K562 (cell line): Measurements from ENCODE around the gene CABYR. TPM values are rescaled to one million over a fixed set of nuclear protein-coding genes. Genes with fewer than 3 reads are reported as not detected.

ENCODE experiments used
- ATAC-seq: fragments of 200-7000 bp; cut with Tn5 transposase; 3 replicates; pipeline ENCODE4 v1.9.1; 2020; ENCODE audit warnings: moderate library complexity
- BruUV-seq: library from RNA; stranded (reverse); fragments of 400-500 nt; replicated peaks from 2 replicates; lab custom pipeline; 2021; lab: Mats Ljungman, UMichigan
- CTCF ChIA-PET: fragments of 300-600 bp; formaldehyde crosslinking; extraction: SDS; loops from one replicate; lab custom pipeline; 2021; ENCODE audit warnings: low intra/inter-chr PET ratio; lab: Yijun Ruan, JAX
- POLR2A ChIA-PET: fragments of 300-600, 350-650 bp; sonication (Branson Sonifier 250); formaldehyde crosslinking; extraction: SDS; loops from one replicate; lab custom pipeline; 2021; ENCODE audit warnings: antibody characterized with exemption, inconsistent platforms; lab: Yijun Ruan, JAX
- DNase-seq, 4 experiments: peaks; one replicate each; pipeline versions ENCODE4 v3.0.0 to v3.0.0-alpha.2; 2011 to 2018; ENCODE audit warnings: low spot score in 3 of 4, mixed read lengths in 3 of 4; ENCODE audit errors: extremely low read depth in 1 of 4
- FAIRE-seq: peaks from 2 replicates; lab custom pipeline; 2011; peaks lifted over from hg19 to GRCh38; lab: Jason Lieb, UNC
- H2AFZ ChIP-seq: 2 replicates; pipeline ENCODE4 v1.6.0; 2011; ENCODE audit warnings: low read depth, low read length, control low read depth, inconsistent platforms
- H3K27ac ChIP-seq: fragments of 200-600 bp; 3 replicates; pipeline ENCODE4 v1.8.0; 2011; ENCODE audit warnings: low read depth, mild to moderate bottlenecking, control low read depth, inconsistent platforms, low read length, moderate library complexity, mixed read lengths; ENCODE audit errors: extremely low read depth
- H3K27me3 ChIP-seq, 2 experiments: fragments of 300-600 bp in 1 of 2; 2 replicates in 1 of 2; 3 replicates in 1 of 2; pipeline versions ENCODE4 v1.6.0 to v1.8.0; 2011; ENCODE audit warnings: inconsistent platforms in 2 of 2, low read length in 2 of 2, mild to moderate bottlenecking in 1 of 2, mixed read lengths in 1 of 2, moderate library complexity in 1 of 2; ENCODE audit not compliant: control insufficient read depth in 2 of 2, insufficient read depth in 2 of 2
- H3K36me3 ChIP-seq: fragments of 300-600 bp; 3 replicates; pipeline ENCODE4 v1.8.0; 2011; ENCODE audit warnings: mild to moderate bottlenecking, low read length, inconsistent platforms; ENCODE audit not compliant: control insufficient read depth, insufficient read depth
- H3K4me1 ChIP-seq, 2 experiments: fragments of 200-600 bp in 1 of 2; replicated peaks in 1 of 2; 2 replicates in 1 of 2; 3 replicates in 1 of 2; pipeline versions ENCODE4 v1.5.1 to v1.8.0; 2011; ENCODE audit warnings: inconsistent platforms in 2 of 2, low read length in 2 of 2, mild to moderate bottlenecking in 1 of 2, mixed read lengths in 1 of 2, moderate library complexity in 1 of 2; ENCODE audit not compliant: control insufficient read depth in 2 of 2, insufficient read depth in 2 of 2
- H3K4me2 ChIP-seq: 2 replicates; pipeline ENCODE4 v1.6.1; 2011; ENCODE audit warnings: low read length, control low read depth, inconsistent platforms, mixed read lengths; ENCODE audit not compliant: insufficient read depth
- H3K4me3 ChIP-seq: fragments of 200-600 bp; sonication (generic), shearing (Covaris generic); 2 replicates; pipeline ENCODE4 v1.5.1; 2016; ENCODE audit warnings: control low read depth, inconsistent platforms
- H3K79me2 ChIP-seq: fragments of 200-600 bp; 3 replicates; pipeline ENCODE4 v1.8.0; 2011; ENCODE audit warnings: low read length, inconsistent platforms; ENCODE audit not compliant: control insufficient read depth, insufficient read depth
- H3K9ac ChIP-seq, 2 experiments: 2 replicates each; pipeline versions ENCODE4 v1.6.0 to v1.6.1; 2011; ENCODE audit warnings: low read depth in 2 of 2, low read length in 2 of 2, control low read depth in 1 of 2, inconsistent platforms in 1 of 2, mild to moderate bottlenecking in 1 of 2, mixed read lengths in 1 of 2; ENCODE audit not compliant: insufficient read depth in 1 of 2
- H3K9me1 ChIP-seq: one replicate; pipeline ENCODE4 v1.6.0; 2011; ENCODE audit warnings: inconsistent platforms, mild to moderate bottlenecking, low read length, moderate library complexity; ENCODE audit not compliant: control insufficient read depth, insufficient read depth
- H3K9me3 ChIP-seq: replicated peaks from 2 replicates; pipeline ENCODE4 v1.5.1; 2011; ENCODE audit warnings: low read depth, low read length, inconsistent platforms; ENCODE audit not compliant: control insufficient read depth, insufficient read depth
- H4K20me1 ChIP-seq: replicated peaks from 2 replicates; pipeline ENCODE4 v1.6.1; 2011; ENCODE audit warnings: low read length, inconsistent platforms, mixed read lengths; ENCODE audit not compliant: control insufficient read depth, insufficient read depth
- ESRRB ChIP-seq: fragments of 250-450 bp; sonication (Bioruptor Pico); IDR thresholded peaks from 2 replicates; pipeline ENCODE4 v1.5.0; 2020; ENCODE audit warnings: mild to moderate bottlenecking, moderate library complexity, borderline replicate concordance
- KDM2B ChIP-seq: fragments of 250-450 bp; sonication (Bioruptor Pico); IDR thresholded peaks from 2 replicates; pipeline ENCODE4 v1.8.0; 2021; ENCODE audit warnings: mild to moderate bottlenecking, moderate library complexity
- MAFF ChIP-seq: IDR thresholded peaks from 2 replicates; pipeline ENCODE4 v1.6.1; 2012; ENCODE audit warnings: low read length, improper control_type of control experiment
- MAFG ChIP-seq: fragments of 450-650 bp; conservative IDR thresholded peaks from 2 replicates; pipeline ENCODE4 v1.6.1; 2016; ENCODE audit warnings: missing genetic modification characterization, missing compliant biosample characterization
- TFAM ChIP-seq: fragments of 250-450 bp; sonication (Bioruptor Pico); conservative IDR thresholded peaks from 2 replicates; pipeline ENCODE4 v1.5.0; 2021; ENCODE audit warnings: mild to moderate bottlenecking, moderate library complexity
- ZNF217 ChIP-seq: sonication (generic); formaldehyde crosslinking; IDR thresholded peaks from 2 replicates; pipeline ENCODE4 v1.8.0; 2022; ENCODE audit warnings: mild to moderate bottlenecking, missing genetic modification reagents
- ZNF263 ChIP-seq: sonication (generic); formaldehyde crosslinking; IDR thresholded peaks from 2 replicates; pipeline ENCODE4 v1.8.0; 2022; ENCODE audit warnings: mild to moderate bottlenecking, missing genetic modification reagents, borderline replicate concordance
- ZNF316 ChIP-seq: fragments of 450-650 bp; IDR thresholded peaks from 2 replicates; pipeline ENCODE4 v1.6.1; 2016
- ZNF696 ChIP-seq: fragments of 250-450 bp; sonication (Bioruptor Pico); conservative IDR thresholded peaks from 2 replicates; pipeline ENCODE4 v1.4.0; 2020; ENCODE audit warnings: mild to moderate bottlenecking, moderate library complexity
- WGBS: fragments of 100-300 bp; shearing (Covaris generic); methylation state at CpG from one replicate; pipeline ENCODE4 v1.1.6; 2016; ENCODE audit warnings: low coverage, mixed read lengths; ENCODE audit not compliant: insufficient coverage; ENCODE audit errors: missing lambda C conversion rate; 5-methylcytosine and 5-hydroxymethylcytosine counted together
- in situ Hi-C: fragments of 300-500 bp; cut with MboI; formaldehyde crosslinking; loops from 4 replicates; pipeline ENCODE4 v1.15.0; 2018; ENCODE audit warnings: inconsistent platforms, mixed read lengths
- intact Hi-C: fragments of 100-400 bp; cut with micrococcal nuclease; formaldehyde crosslinking; loops from 2 replicates; pipeline ENCODE4 v1.14.2; 2022
- polyA plus RNA-seq, 8 experiments: library from polyadenylated mRNA; depleted of rRNA in 4 of 8; stranded (reverse) in 5 of 8; unstranded in 3 of 8; fragments of >200 nt; fragmentation: Nextera tagmentation in 2 of 8; fragmentation: Illumina TruSeq in 1 of 8; extraction: Ambion mirVana in 2 of 8; extraction: Trizol in 1 of 8; gene quantifications; 2 replicates each; pipeline versions ENCODE4 v1.2.1 to v1.2.3, GENCODE V29; 2011 to 2014; ENCODE audit warnings: inconsistent platforms in 1 of 8, missing spikeins in 1 of 8
- total RNA-seq, 7 experiments: library from RNA; depleted of rRNA in 6 of 7; stranded (reverse); fragments of >200 nt in 6 of 7; fragmentation: Illumina TruSeq in 2 of 7; extraction: Trizol in 2 of 7; gene quantifications; 2 replicates each; pipeline versions ENCODE4 v1.2.1 to v1.2.3, GENCODE V29; 2011 to 2021; ENCODE audit warnings: low replicate concordance in 1 of 7

CABYR gene
- total and polyA plus RNA-seq, 9 of the 15 experiments (the other 6 are each of a cell fraction or from before 2014, with no cell fraction given) = not detected

DNA sequence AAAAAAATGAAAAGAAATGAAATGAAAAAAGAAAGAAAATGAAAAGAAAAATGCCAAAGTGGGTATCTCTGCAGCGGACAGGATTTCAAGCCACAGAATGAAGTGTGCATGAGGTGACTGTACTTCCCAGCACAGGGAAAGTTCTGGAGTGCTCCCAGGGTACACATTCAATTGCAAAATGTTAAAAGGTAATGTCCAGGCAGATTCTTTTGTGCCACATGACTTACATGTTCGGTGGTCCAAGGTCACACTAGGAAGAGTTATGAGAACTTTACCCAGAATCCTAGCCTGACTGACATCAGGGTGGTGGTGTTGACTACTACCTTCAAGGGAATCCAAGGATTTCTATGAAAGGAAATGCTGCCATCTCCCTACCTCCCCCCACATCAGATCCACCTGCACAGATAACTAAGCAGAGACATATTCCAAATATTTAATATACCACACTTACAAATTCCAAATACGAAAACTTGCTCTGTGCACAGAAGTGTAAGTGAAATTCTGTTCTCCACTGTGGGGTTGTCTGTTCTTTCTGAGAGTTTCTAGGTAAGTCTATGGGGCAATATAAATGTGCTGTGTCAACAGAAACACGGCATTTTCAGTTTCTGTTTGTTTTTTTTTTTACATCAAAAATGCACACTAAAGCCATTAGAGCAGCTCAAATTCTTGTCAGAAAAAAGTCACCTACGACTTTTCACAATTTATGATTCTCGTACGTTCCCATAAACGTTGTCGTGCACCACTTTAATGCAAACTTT is 56.6 kb downstream of the CABYR start:
- intact Hi-C loops = no loop called here
- TF ChIP-seq ZNF696 (CRISPR knock-in tag) (no peak), ZNF316 (peak; percentile 65), ZNF217 (CRISPR knock-in tag) (no peak), MAFG (peak; percentile 49), KDM2B (no peak), MAFF (peak; percentile 36; the same call in 1 of the 2 replicates)
- ChIA-PET CTCF (no interaction called here), POLR2A (no interaction called here)
- H3K79me2 ChIP-seq = no peaks in the 10 kb centered on the region
- under 1% methylated on average over 9 of the region's 9 CpGs for WGBS
- FAIRE-seq = no peak
- no peaks in the 10 kb centered on the region for H3K4me1 ChIP-seq
- H3K36me3 ChIP-seq = no peaks in the 10 kb centered on the region
- H3K9ac ChIP-seq = no peak overlapping the region
- H4K20me1 ChIP-seq = no peaks in the 10 kb centered on the region
- no peak overlapping the region for H3K4me2 ChIP-seq
- H3K27me3 ChIP-seq = 0 out of 5 replicates have a peak, but pooled peaks cover 0 to 4% of the 10 kb centered on the region in 2 experiments
- ATAC-seq = no peak
- H3K4me3 ChIP-seq = no peak overlapping the region
- no peak overlapping the region for H3K27ac ChIP-seq
- no peak for DNase-seq
- BruUV-seq = no TSS peak
- H3K9me1 ChIP-seq = no peaks in the 10 kb centered on the region
- in situ Hi-C loops = no loop called here
- H3K9me3 ChIP-seq = no peaks in the 10 kb centered on the region
- H2AFZ ChIP-seq = no peak overlapping the region

DNA sequence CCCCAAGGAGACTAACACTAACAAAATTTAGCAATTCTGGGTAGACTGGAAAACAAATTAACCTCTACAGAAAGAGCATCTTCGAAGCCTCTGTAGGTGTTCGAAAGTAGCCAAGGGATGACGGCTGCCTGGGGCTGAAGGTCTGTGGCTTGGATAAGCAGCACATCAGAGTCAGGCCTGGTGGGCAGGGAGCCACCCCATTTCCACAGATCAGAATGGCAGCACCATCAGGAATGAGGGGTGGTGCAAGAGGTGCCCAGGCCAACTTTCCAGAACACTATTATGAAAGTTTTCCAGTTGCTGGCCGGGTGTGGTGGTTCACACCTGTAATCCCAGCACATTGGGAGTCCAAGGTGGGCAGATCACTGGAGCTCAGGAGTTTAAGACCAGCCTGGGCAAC is 57.9 kb downstream of the CABYR start:
- FAIRE-seq (no peak), ATAC-seq (no peak), DNase-seq (no peak)
- Histone ChIP-seq H3K4me1 (no peaks in the 10 kb centered on the region), H3K36me3 (no peaks in the 10 kb centered on the region), H3K9ac (no peak overlapping the region), H4K20me1 (no peaks in the 10 kb centered on the region), H3K4me3 (no peak overlapping the region), H3K4me2 (no peak overlapping the region), H3K9me1 (no peaks in the 10 kb centered on the region), H2AFZ (no peak overlapping the region), H3K27me3 (peaks cover 2 to 4% of the 10 kb centered on the region in 2 experiments; a peak in 1 of 5 replicates), H3K9me3 (no peaks in the 10 kb centered on the region), H3K27ac (no peak overlapping the region), H3K79me2 (no peaks in the 10 kb centered on the region)
- in situ Hi-C loops (no loop called here), intact Hi-C loops (no loop called here)
- no TSS peak for BruUV-seq
- no peak for TF ChIP-seq ESRRB (CRISPR knock-in tag)
- no peak for TF ChIP-seq TFAM
- TF ChIP-seq ZNF263 (CRISPR knock-in tag) = no peak
- ChIA-PET CTCF (no interaction called here), POLR2A (no interaction called here)
- 0% methylated on average over 4 of the region's 4 CpGs for WGBS
